HL-60 (cell line): ENCODE measurements around the gene IL12B.

Experiments
- DNase-seq, 2 experiments: peaks; one replicate each; pipeline ENCODE4 v3.0.0-alpha.2; 2010 to 2020; ENCODE audit warnings: low read depth in 1 of 2, low spot score in 1 of 2
- H3K27ac ChIP-seq: fragments of 250-450 bp; sonication (Bioruptor Pico); replicated peaks from 2 replicates; pipeline ENCODE4 v1.5.1; 2020; ENCODE audit warnings: mild to moderate bottlenecking, moderate library complexity
- H3K27me3 ChIP-seq: fragments of 250-450 bp; sonication (Bioruptor Pico); 2 replicates; pipeline ENCODE4 v1.5.1; 2021; ENCODE audit warnings: mild to moderate bottlenecking, moderate library complexity; ENCODE audit not compliant: insufficient read depth, poor library complexity, severe bottlenecking
- H3K4me3 ChIP-seq: replicated peaks from 2 replicates; pipeline ENCODE4 v1.5.1; 2011; ENCODE audit warnings: mild to moderate bottlenecking, control low read depth, low read length; ENCODE audit not compliant: insufficient read depth
- GABPA ChIP-seq: IDR thresholded peaks from 2 replicates; pipeline ENCODE4 v1.6.1; 2012; ENCODE audit warnings: low read depth
- POLR2AphosphoS5 ChIP-seq: IDR thresholded peaks from 2 replicates; pipeline ENCODE4 v1.6.1; 2012; ENCODE audit warnings: low read depth
- SPI1 ChIP-seq: IDR thresholded peaks from 2 replicates; pipeline ENCODE4 v1.6.1; 2012; ENCODE audit warnings: low read depth, mild to moderate bottlenecking, borderline replicate concordance
- TF ChIP-seq, protein P1 (sequence below): IDR thresholded peaks from one replicate; pipeline ENCODE4 v1.5.1; 2011; ENCODE audit warnings: low read length, control low read depth, inconsistent platforms; ENCODE audit not compliant: insufficient read depth
- TF ChIP-seq, protein P2 (sequence below): IDR thresholded peaks from 2 replicates; pipeline ENCODE4 v1.6.1; 2012; ENCODE audit warnings: low read depth; ENCODE audit not compliant: insufficient replicate concordance

The IL12B gene

DNA sequence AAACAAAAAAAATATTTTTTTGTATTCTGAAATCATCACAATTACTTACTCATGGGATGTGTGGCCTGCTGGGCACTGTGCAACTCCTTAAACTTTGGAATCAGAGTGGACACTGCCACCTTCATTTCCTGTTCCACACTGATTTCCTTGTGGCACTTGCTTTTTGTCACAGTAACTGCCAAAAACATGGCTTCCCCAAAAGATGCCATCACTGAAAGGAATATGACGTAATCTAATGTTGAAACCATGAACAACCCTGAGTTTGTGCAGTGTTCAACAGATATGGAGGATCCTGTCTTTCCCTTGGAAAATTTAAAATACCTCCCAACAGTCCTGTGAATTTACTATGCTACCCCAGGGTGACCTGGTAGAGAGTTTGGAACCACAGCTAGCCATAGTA is 12.6 kb upstream of the IL12B start:
- Histone ChIP-seq H3K4me3 (no peak overlapping the region), H3K27me3 (no peaks in the 10 kb centered on the region), H3K27ac (peak overlapping the region; percentile 55)
- TF ChIP-seq SPI1, result peak; percentile 36; the same call in 1 of the 2 replicates
- no peak for TF ChIP-seq POLR2AphosphoS5
- DNase-seq, result peak in 1 of 2 experiments; percentile 56

DNA sequence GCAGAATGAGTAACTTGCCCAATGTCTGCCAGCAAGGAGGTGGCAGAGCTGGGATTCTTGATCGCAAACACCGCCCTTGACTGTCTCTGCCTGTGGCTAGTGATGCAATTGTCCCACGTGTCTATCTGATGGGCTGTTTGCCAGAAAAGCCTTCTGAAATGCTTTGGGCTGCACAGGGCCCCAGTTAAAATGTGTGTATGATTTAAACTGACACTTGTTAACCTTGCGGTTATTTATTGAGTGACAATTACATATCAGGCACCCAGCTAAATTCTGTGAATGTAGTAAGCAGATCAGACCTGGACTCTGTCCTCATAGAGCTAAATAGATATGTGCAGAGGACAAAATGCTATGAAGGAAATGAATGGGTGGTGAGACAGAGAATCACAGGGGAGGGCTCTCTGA is 11.6 kb upstream of the IL12B start:
- peak; percentile 94 to 97 for DNase-seq
- peak; percentile 95 for TF ChIP-seq POLR2AphosphoS5
- TF ChIP-seq, protein P1, sequence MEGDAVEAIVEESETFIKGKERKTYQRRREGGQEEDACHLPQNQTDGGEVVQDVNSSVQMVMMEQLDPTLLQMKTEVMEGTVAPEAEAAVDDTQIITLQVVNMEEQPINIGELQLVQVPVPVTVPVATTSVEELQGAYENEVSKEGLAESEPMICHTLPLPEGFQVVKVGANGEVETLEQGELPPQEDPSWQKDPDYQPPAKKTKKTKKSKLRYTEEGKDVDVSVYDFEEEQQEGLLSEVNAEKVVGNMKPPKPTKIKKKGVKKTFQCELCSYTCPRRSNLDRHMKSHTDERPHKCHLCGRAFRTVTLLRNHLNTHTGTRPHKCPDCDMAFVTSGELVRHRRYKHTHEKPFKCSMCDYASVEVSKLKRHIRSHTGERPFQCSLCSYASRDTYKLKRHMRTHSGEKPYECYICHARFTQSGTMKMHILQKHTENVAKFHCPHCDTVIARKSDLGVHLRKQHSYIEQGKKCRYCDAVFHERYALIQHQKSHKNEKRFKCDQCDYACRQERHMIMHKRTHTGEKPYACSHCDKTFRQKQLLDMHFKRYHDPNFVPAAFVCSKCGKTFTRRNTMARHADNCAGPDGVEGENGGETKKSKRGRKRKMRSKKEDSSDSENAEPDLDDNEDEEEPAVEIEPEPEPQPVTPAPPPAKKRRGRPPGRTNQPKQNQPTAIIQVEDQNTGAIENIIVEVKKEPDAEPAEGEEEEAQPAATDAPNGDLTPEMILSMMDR, result no peak
- no peak for TF ChIP-seq GABPA
- H3K4me3 ChIP-seq, result no peak overlapping the region
- peak overlapping the region; percentile 51 for H3K27ac ChIP-seq
- no peaks in the 10 kb centered on the region for H3K27me3 ChIP-seq

DNA sequence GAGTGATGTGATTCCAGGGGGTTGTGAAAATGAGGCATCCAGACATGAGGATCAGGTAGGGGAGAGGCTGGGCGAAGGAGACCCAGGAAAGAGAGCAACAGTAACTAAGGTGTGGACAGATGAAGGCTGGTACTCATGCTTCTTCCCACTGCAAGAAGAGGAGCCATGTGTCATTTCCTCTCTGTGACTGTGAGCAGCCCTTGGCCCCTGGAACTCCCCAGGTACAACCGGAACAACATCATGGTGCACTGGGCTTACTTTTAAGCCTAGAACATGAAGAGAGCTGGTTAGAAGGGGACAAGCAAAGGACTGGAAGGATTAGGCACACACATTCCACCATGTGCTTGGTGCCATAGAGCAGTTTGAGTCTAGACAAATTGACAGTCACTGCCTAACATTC is 10.9 kb upstream of the IL12B start:
- Histone ChIP-seq H3K27me3 (no peaks in the 10 kb centered on the region), H3K27ac (peak overlapping the region; percentile 51), H3K4me3 (no peak overlapping the region)
- TF ChIP-seq, protein P1, result no peak
- TF ChIP-seq POLR2AphosphoS5, result no peak
- TF ChIP-seq, protein P2, sequence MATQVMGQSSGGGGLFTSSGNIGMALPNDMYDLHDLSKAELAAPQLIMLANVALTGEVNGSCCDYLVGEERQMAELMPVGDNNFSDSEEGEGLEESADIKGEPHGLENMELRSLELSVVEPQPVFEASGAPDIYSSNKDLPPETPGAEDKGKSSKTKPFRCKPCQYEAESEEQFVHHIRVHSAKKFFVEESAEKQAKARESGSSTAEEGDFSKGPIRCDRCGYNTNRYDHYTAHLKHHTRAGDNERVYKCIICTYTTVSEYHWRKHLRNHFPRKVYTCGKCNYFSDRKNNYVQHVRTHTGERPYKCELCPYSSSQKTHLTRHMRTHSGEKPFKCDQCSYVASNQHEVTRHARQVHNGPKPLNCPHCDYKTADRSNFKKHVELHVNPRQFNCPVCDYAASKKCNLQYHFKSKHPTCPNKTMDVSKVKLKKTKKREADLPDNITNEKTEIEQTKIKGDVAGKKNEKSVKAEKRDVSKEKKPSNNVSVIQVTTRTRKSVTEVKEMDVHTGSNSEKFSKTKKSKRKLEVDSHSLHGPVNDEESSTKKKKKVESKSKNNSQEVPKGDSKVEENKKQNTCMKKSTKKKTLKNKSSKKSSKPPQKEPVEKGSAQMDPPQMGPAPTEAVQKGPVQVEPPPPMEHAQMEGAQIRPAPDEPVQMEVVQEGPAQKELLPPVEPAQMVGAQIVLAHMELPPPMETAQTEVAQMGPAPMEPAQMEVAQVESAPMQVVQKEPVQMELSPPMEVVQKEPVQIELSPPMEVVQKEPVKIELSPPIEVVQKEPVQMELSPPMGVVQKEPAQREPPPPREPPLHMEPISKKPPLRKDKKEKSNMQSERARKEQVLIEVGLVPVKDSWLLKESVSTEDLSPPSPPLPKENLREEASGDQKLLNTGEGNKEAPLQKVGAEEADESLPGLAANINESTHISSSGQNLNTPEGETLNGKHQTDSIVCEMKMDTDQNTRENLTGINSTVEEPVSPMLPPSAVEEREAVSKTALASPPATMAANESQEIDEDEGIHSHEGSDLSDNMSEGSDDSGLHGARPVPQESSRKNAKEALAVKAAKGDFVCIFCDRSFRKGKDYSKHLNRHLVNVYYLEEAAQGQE, result no peak
- TF ChIP-seq GABPA, result no peak
- no peak for TF ChIP-seq SPI1
- no peak for DNase-seq

DNA sequence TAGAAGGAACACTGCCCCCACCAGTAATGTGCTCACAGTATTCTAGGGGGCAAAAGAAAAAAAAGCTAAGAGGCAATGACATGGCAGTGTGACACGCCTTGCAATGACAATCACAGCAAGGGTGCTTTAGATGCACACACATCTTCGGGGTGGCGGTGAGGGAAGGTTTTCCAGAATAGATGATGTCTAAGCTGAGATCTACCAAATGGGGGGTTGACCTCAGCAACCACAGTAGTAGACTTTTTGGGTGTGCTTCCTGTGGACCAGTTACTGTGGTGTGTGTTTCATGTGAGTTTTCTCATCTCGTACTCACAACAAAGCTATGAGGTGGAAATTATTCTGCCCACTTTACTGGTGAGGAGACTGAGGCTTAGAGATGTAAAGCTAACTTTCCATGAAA is 10.2 kb upstream of the IL12B start:
- H3K4me3 ChIP-seq, result no peak overlapping the region
- H3K27me3 ChIP-seq, result no peaks in the 10 kb centered on the region
- H3K27ac ChIP-seq, result no peak overlapping the region
- TF ChIP-seq, protein P2, result no peak
- no peak for TF ChIP-seq SPI1
- TF ChIP-seq, protein P1, result no peak
- no peak for TF ChIP-seq POLR2AphosphoS5
- no peak for TF ChIP-seq GABPA
- no peak for DNase-seq
